ENCODE data around the gene COQ10A. TPM values are rescaled to one million over a fixed set of nuclear protein-coding genes. Genes with fewer than 3 reads are reported as not detected.

The COQ10A gene
- total RNA-seq, 2 donors from 2014 or later = 20.5 to 23.2 TPM

- Histone ChIP-seq H3K27ac (ENCODE audit: low read depth, low read length) (no peak overlapping the region), H3K4me3 (ENCODE audit: low read length) (peak overlapping the region; percentile 96), H3K36me3 (ENCODE audit: control insufficient read depth, insufficient read depth, low read length) (peaks cover 47% of the 10 kb centered on the region), H3K9me3 (ENCODE audit: control insufficient read depth, low read length) (no peaks in the 10 kb centered on the region), H3K4me1 (ENCODE audit: control insufficient read depth, insufficient read depth, low read length) (no peaks in the 10 kb centered on the region), H3K27me3 (ENCODE audit: control insufficient read depth, insufficient read depth, low read length, poor library complexity, severe bottlenecking) (no peaks in the 10 kb centered on the region), H3K9ac (ENCODE audit: extremely low read depth, low read length, poor library complexity, severe bottlenecking) (peak overlapping the region; percentile 59)
- DNase-seq = no peak
- no peaks in the 10 kb centered on the region for H3K27me3 Mint-ChIP-seq (ENCODE audit: insufficient read depth)
- peaks cover 40% of the 10 kb centered on the region for H3K36me3 Mint-ChIP-seq (ENCODE audit: low read depth)
- WGBS, 2 experiments (ENCODE audit: insufficient coverage in 1 of 2, insufficient read length in 1 of 2) = 40 to 67% methylated on average over 1 to 7 of the region's 8 CpGs
- peak overlapping the region; percentile 95 for H3K4me3 Mint-ChIP-seq
- H3K27ac Mint-ChIP-seq = no peak overlapping the region
- no peaks in the 10 kb centered on the region for H3K9me3 Mint-ChIP-seq
- H3K4me1 Mint-ChIP-seq = peaks cover 19% of the 10 kb centered on the region
- no peak for TF ChIP-seq CTCF (conservative IDR thresholded peaks at IDR 0.05)
Measured at GRCh38 chr12:56257071-56257470, 9.7 kb upstream of the COQ10A start.

GRCh38 chr12:56257491-56258067 is 9.2 kb upstream of the COQ10A start:
- H3K27ac Mint-ChIP-seq = peak overlapping the region; percentile 84
- H3K4me3 Mint-ChIP-seq = peak overlapping the region; percentile 95
- H3K9me3 ChIP-seq (ENCODE audit: control insufficient read depth, low read length) = no peaks in the 10 kb centered on the region
- no peaks in the 10 kb centered on the region for H3K9me3 Mint-ChIP-seq
- no peaks in the 10 kb centered on the region for H3K4me1 ChIP-seq (ENCODE audit: control insufficient read depth, insufficient read depth, low read length)
- peak; percentile 93 for DNase-seq
- no peak for TF ChIP-seq CTCF (conservative IDR thresholded peaks at IDR 0.05)
- H3K27me3 ChIP-seq (ENCODE audit: control insufficient read depth, insufficient read depth, low read length, poor library complexity, severe bottlenecking) = no peaks in the 10 kb centered on the region
- H3K4me1 Mint-ChIP-seq = peaks cover 19% of the 10 kb centered on the region
- H3K36me3 Mint-ChIP-seq (ENCODE audit: low read depth) = peaks cover 35% of the 10 kb centered on the region
- H3K9ac ChIP-seq (ENCODE audit: extremely low read depth, low read length, poor library complexity, severe bottlenecking) = peak overlapping the region; percentile 59
- 0 to 1% methylated on average over 15 to 25 of the region's 27 CpGs for WGBS, 2 experiments (ENCODE audit: insufficient coverage in 1 of 2, insufficient read length in 1 of 2)
- peaks cover 41% of the 10 kb centered on the region for H3K36me3 ChIP-seq (ENCODE audit: control insufficient read depth, insufficient read depth, low read length)
- no peaks in the 10 kb centered on the region for H3K27me3 Mint-ChIP-seq (ENCODE audit: insufficient read depth)
- no peak overlapping the region for H3K27ac ChIP-seq (ENCODE audit: low read depth, low read length)
- H3K4me3 ChIP-seq (ENCODE audit: low read length) = peak overlapping the region; percentile 96

- Mint-ChIP-seq H3K27me3 (ENCODE audit: insufficient read depth) (no peaks in the 10 kb centered on the region), H3K4me1 (peaks cover 19% of the 10 kb centered on the region), H3K27ac (peak within 1 kb of the TSS; percentile 85), H3K36me3 (ENCODE audit: low read depth) (peaks cover 29% of the 10 kb centered on the region), H3K4me3 (peak within 1 kb of the TSS; percentile 95), H3K9me3 (no peaks in the 10 kb centered on the region)
- H3K4me3 ChIP-seq (ENCODE audit: low read length) = peak within 1 kb of the TSS; percentile 96
- WGBS, 2 experiments (ENCODE audit: insufficient coverage in 1 of 2, insufficient read length in 1 of 2) = 0 to 1% methylated on average over 29 to 78 of the region's 78 CpGs
- H3K4me1 ChIP-seq (ENCODE audit: control insufficient read depth, insufficient read depth, low read length) = no peaks in the 10 kb centered on the region
- H3K36me3 ChIP-seq (ENCODE audit: control insufficient read depth, insufficient read depth, low read length) = peaks cover 35% of the 10 kb centered on the region
- DNase-seq = peak; percentile 92
- peak within 1 kb of the TSS; percentile 41 for H3K27ac ChIP-seq (ENCODE audit: low read depth, low read length)
- H3K9me3 ChIP-seq (ENCODE audit: control insufficient read depth, low read length) = no peaks in the 10 kb centered on the region
- no peaks in the 10 kb centered on the region for H3K27me3 ChIP-seq (ENCODE audit: control insufficient read depth, insufficient read depth, low read length, poor library complexity, severe bottlenecking)
- peak within 1 kb of the TSS; percentile 59 for H3K9ac ChIP-seq (ENCODE audit: extremely low read depth, low read length, poor library complexity, severe bottlenecking)
- peak; percentile 86 for TF ChIP-seq CTCF (conservative IDR thresholded peaks at IDR 0.05)
Measured at GRCh38 chr12:56258068-56258819, 8.5 kb upstream of the COQ10A start, which contains the start of gene ANKRD52. TSS of gene ANKRD52 (minus strand) at chr12:56258384. CDS start at chr12:56258269, 115 bp downstream.
